H1 (cell line): Measurements from ENCODE around the gene MAPK14. TPM values are rescaled to one million over a fixed set of nuclear protein-coding genes. Genes with fewer than 3 reads are reported as not detected.

Source experiments
- CTCF ChIA-PET: fragments of 300-600 bp; sonication (Branson Sonifier 250); formaldehyde crosslinking; loops from one replicate; lab custom pipeline; 2021; ENCODE audit not compliant: partially characterized antibody; lab: Charles Lee
- POLR2A ChIA-PET: fragments of 300-600 bp; sonication (Branson Sonifier 250); formaldehyde crosslinking; loops from one replicate; lab custom pipeline; 2021; ENCODE audit warnings: inconsistent platforms; ENCODE audit not compliant: partially characterized antibody; lab: Charles Lee
- DNase-seq, 2 experiments: peaks; one replicate each; pipeline versions ENCODE4 v3.0.0 to v3.0.0-alpha.2; 2010 to 2022; ENCODE audit warnings: low spot score in 2 of 2, low read depth in 1 of 2, mixed read lengths in 1 of 2
- FAIRE-seq: peaks from 2 replicates; lab custom pipeline; 2011; peaks lifted over from hg19 to GRCh38; lab: Jason Lieb, UNC
- H2AFZ ChIP-seq: 2 replicates; pipeline ENCODE4 v1.8.1; 2012; ENCODE audit warnings: low read length, inconsistent platforms
- H2AK5ac ChIP-seq: 2 replicates; pipeline ENCODE4 v1.6.1; 2013; ENCODE audit warnings: low read depth, low read length
- H2BK120ac ChIP-seq: replicated peaks from 2 replicates; pipeline ENCODE3; 2013; ENCODE audit warnings: low read depth, low read length, inconsistent platforms
- H2BK12ac ChIP-seq: 2 replicates; pipeline ENCODE4 v1.6.1; 2013; ENCODE audit warnings: low read depth, low read length
- H2BK15ac ChIP-seq: 2 replicates; pipeline ENCODE4 v1.6.1; 2013; ENCODE audit warnings: low read length
- H2BK20ac ChIP-seq: 2 replicates; pipeline ENCODE4 v1.6.1; 2013; ENCODE audit warnings: low read length
- H2BK5ac ChIP-seq: 2 replicates; pipeline ENCODE4 v1.6.1; 2013; ENCODE audit warnings: low read depth, low read length
- H3K14ac ChIP-seq: 2 replicates; pipeline ENCODE4 v1.6.1; 2013; ENCODE audit warnings: inconsistent platforms; ENCODE audit not compliant: insufficient read length
- H3K18ac ChIP-seq: 2 replicates; pipeline ENCODE4 v1.6.1; 2013; ENCODE audit warnings: low read length; ENCODE audit errors: extremely low read depth
- H3K23ac ChIP-seq: 2 replicates; pipeline ENCODE4 v1.6.1; 2013; ENCODE audit warnings: inconsistent platforms; ENCODE audit not compliant: insufficient read length
- H3K23me2 ChIP-seq: 2 replicates; pipeline ENCODE4 v1.6.1; 2013; ENCODE audit warnings: low read depth, low read length
- H3K27ac ChIP-seq: 2 replicates; pipeline ENCODE4 v1.6.1; 2011; ENCODE audit warnings: low read depth, low read length, inconsistent platforms
- H3K27me3 ChIP-seq, 4 experiments: replicated peaks in 1 of 4; 1 replicate in 1 of 4; 2 replicates in 3 of 4; pipeline versions ENCODE4 v1.6.1 to v1.8.1; 2011 to 2013; ENCODE audit warnings: low read length in 3 of 4, mild to moderate bottlenecking in 3 of 4, inconsistent platforms in 2 of 4, mixed read lengths in 2 of 4, moderate library complexity in 1 of 4; ENCODE audit not compliant: control insufficient read depth in 3 of 4, insufficient read depth in 3 of 4; ENCODE audit errors: extremely low read depth in 1 of 4
- H3K36me3 ChIP-seq, 4 experiments: 2 replicates each; pipeline versions ENCODE4 v1.6.1 to v1.8.1; 2011 to 2013; ENCODE audit warnings: mild to moderate bottlenecking in 4 of 4, low read length in 3 of 4, moderate library complexity in 2 of 4, control low read depth in 1 of 4, inconsistent platforms in 1 of 4; ENCODE audit not compliant: insufficient read depth in 4 of 4, control insufficient read depth in 2 of 4
- H3K4ac ChIP-seq: replicated peaks from 2 replicates; pipeline ENCODE3; 2013; ENCODE audit warnings: low read length, low read depth, mixed read lengths, inconsistent platforms; ENCODE audit not compliant: insufficient read length
- H3K4me1 ChIP-seq, 4 experiments: replicated peaks in 1 of 4; 1 replicate in 1 of 4; 2 replicates in 3 of 4; pipeline versions ENCODE4 v1.6.1 to v1.8.1; 2011 to 2013; ENCODE audit warnings: low read length in 3 of 4, inconsistent platforms in 2 of 4, mixed read lengths in 1 of 4; ENCODE audit not compliant: insufficient read depth in 4 of 4, control insufficient read depth in 3 of 4
- H3K4me2 ChIP-seq, 2 experiments: 2 replicates each; pipeline versions ENCODE4 v1.6.1 to v1.8.1; 2011 to 2013; ENCODE audit warnings: low read depth in 2 of 2, low read length in 2 of 2, control low read depth in 1 of 2, inconsistent platforms in 1 of 2, mild to moderate bottlenecking in 1 of 2; ENCODE audit not compliant: insufficient read depth in 1 of 2
- H3K4me3 ChIP-seq, 4 experiments: fragments of 200-600, 300-600 bp in 1 of 4; sonication (generic), shearing (Covaris generic), sonication (Bioruptor Twin) in 1 of 4; 2 replicates each; pipeline versions ENCODE4 v1.5.1 to v1.8.1; 2011 to 2016; ENCODE audit warnings: low read length in 4 of 4, low read depth in 3 of 4, control low read depth in 2 of 4, inconsistent platforms in 2 of 4, mild to moderate bottlenecking in 2 of 4, mixed read lengths in 1 of 4, moderate library complexity in 1 of 4; ENCODE audit not compliant: insufficient read depth in 2 of 4; ENCODE audit errors: extremely low read depth in 1 of 4
- H3K56ac ChIP-seq: replicated peaks from 2 replicates; pipeline ENCODE3; 2013; ENCODE audit warnings: low read depth, mild to moderate bottlenecking, mixed read lengths, low read length, inconsistent platforms; ENCODE audit not compliant: insufficient read length
- H3K79me1 ChIP-seq: 2 replicates; pipeline ENCODE4 v1.6.1; 2013; ENCODE audit warnings: low read depth, low read length, control low read depth
- H3K79me2 ChIP-seq, 2 experiments: 2 replicates each; pipeline versions ENCODE4 v1.6.1 to v1.8.1; 2012 to 2013; ENCODE audit warnings: low read length in 2 of 2, mild to moderate bottlenecking in 2 of 2, inconsistent platforms in 1 of 2; ENCODE audit not compliant: insufficient read depth in 2 of 2, control insufficient read depth in 1 of 2
- H3K9ac ChIP-seq, 4 experiments: replicated peaks in 1 of 4; 1 replicate in 1 of 4; 2 replicates in 3 of 4; pipeline versions ENCODE4 v1.6.1 to v1.8.1; 2011 to 2013; ENCODE audit warnings: low read depth in 3 of 4, low read length in 3 of 4, control low read depth in 2 of 4, mild to moderate bottlenecking in 2 of 4, moderate library complexity in 2 of 4, inconsistent platforms in 1 of 4; ENCODE audit errors: extremely low read depth in 1 of 4
- H3K9me3 ChIP-seq, 2 experiments: 2 replicates each; pipeline versions ENCODE4 v1.6.1 to v1.8.1; 2012 to 2013; ENCODE audit warnings: mild to moderate bottlenecking in 2 of 2, moderate library complexity in 2 of 2, control low read depth in 1 of 2, inconsistent platforms in 1 of 2, low read depth in 1 of 2, low read length in 1 of 2, mixed read lengths in 1 of 2; ENCODE audit not compliant: insufficient read depth in 2 of 2
- H4K20me1 ChIP-seq, 2 experiments: replicated peaks in 1 of 2; 2 replicates each; pipeline versions ENCODE3 to v1.8.1; 2011 to 2013; ENCODE audit warnings: inconsistent platforms in 2 of 2, low read length in 2 of 2, mild to moderate bottlenecking in 1 of 2; ENCODE audit not compliant: insufficient read depth in 2 of 2, control insufficient read depth in 1 of 2
- H4K5ac ChIP-seq: 2 replicates; pipeline ENCODE4 v1.6.1; 2013; ENCODE audit warnings: low read length, low read depth, mixed read lengths, inconsistent platforms; ENCODE audit not compliant: insufficient read length
- H4K8ac ChIP-seq: 2 replicates; pipeline ENCODE4 v1.8.0; 2013; ENCODE audit warnings: mild to moderate bottlenecking, moderate library complexity, low read length, inconsistent platforms; ENCODE audit not compliant: insufficient read depth; ENCODE audit errors: extremely low read depth
- H4K91ac ChIP-seq: replicated peaks from 2 replicates; pipeline ENCODE3; 2013; ENCODE audit warnings: low read length, mixed read lengths, inconsistent platforms; ENCODE audit not compliant: insufficient read length
- ASH2L ChIP-seq: fragments of 200-600, 300-600 bp; sonication (generic); IDR thresholded peaks from one replicate; pipeline ENCODE4 v1.7.1; 2017; ENCODE audit warnings: low read length
- BACH1 ChIP-seq: IDR thresholded peaks from 2 replicates; pipeline ENCODE4 v1.6.1; 2012; ENCODE audit warnings: low read length, improper control_type of control experiment
- CHD1 ChIP-seq: IDR thresholded peaks from 2 replicates; pipeline ENCODE4 v1.6.1; 2012; ENCODE audit warnings: low read depth, low read length, improper control_type of control experiment
- KDM4A ChIP-seq: IDR thresholded peaks from one replicate; pipeline ENCODE4 v1.7.1; 2012; ENCODE audit warnings: low read depth, mild to moderate bottlenecking, moderate library complexity, low read length, inconsistent platforms; ENCODE audit not compliant: severe bottlenecking
- KDM5A ChIP-seq: fragments of 200-600 bp; IDR thresholded peaks from 2 replicates; pipeline ENCODE4 v1.7.1; 2012; ENCODE audit warnings: mild to moderate bottlenecking, low read length, inconsistent platforms, mixed read lengths
- RXRA ChIP-seq: IDR thresholded peaks from 2 replicates; pipeline ENCODE4 v1.6.1; 2011; ENCODE audit warnings: low read depth, mild to moderate bottlenecking, low read length, moderate library complexity; ENCODE audit not compliant: insufficient read depth
- SIX5 ChIP-seq: IDR thresholded peaks from 2 replicates; pipeline ENCODE4 v1.6.1; 2011; ENCODE audit warnings: mild to moderate bottlenecking, low read depth, low read length
- TAF1 ChIP-seq: IDR thresholded peaks from 2 replicates; pipeline ENCODE4 v1.6.1; 2011; ENCODE audit warnings: mild to moderate bottlenecking, low read depth, low read length
- TBP ChIP-seq: IDR thresholded peaks from 2 replicates; pipeline ENCODE4 v1.6.1; 2011; ENCODE audit warnings: low read depth, low read length, improper control_type of control experiment
- WGBS, 2 experiments: shearing (Covaris generic) in 1 of 2; methylation state at CpG; one replicate each; pipeline versions ENCODE4 v1.1.6 to v1.1.7; 2013 to 2015; ENCODE audit warnings: low lambda C conversion rate in 2 of 2, mixed read lengths in 2 of 2, inconsistent platforms in 1 of 2, low coverage in 1 of 2, missing lambda C conversion rate in 1 of 2; ENCODE audit not compliant: insufficient replicate concordance in 2 of 2, insufficient coverage in 1 of 2, insufficient read length in 1 of 2; ENCODE audit errors: extremely low coverage in 1 of 2, missing lambda C conversion rate in 1 of 2; 5-methylcytosine and 5-hydroxymethylcytosine counted together
- polyA plus RNA-seq, 7 experiments: library from polyadenylated mRNA; depleted of rRNA in 3 of 7; stranded (reverse) in 5 of 7; unstranded in 2 of 7; fragments of >200 nt in 5 of 7; fragments of 200-250 nt in 2 of 7; gene quantifications; 1 replicate in 5 of 7; 2 replicates in 1 of 7; 4 replicates in 1 of 7; pipeline versions ENCODE4 v1.2.1 to v1.2.3, GENCODE V29; 2011 to 2013; ENCODE audit warnings: missing spikeins in 2 of 7, mixed read lengths in 2 of 7
- total RNA-seq: library from RNA; stranded (reverse); fragmentation: NEBNext Ultra II Directional; extraction: Animal tissue kit (Norgen Biotek cat#: 25700); gene quantifications from 2 replicates; pipeline ENCODE4 v1.2.1, GENCODE V29; 2021
- TF ChIP-seq, protein P1 (sequence below): IDR thresholded peaks from 2 replicates; pipeline ENCODE4 v1.6.1; 2011; ENCODE audit warnings: low read length, improper control_type of control experiment
- TF ChIP-seq, protein P2 (sequence below): IDR thresholded peaks from 2 replicates; pipeline ENCODE4 v1.6.1; 2011; ENCODE audit warnings: low read depth, mild to moderate bottlenecking, low read length; ENCODE audit not compliant: insufficient read depth

Gene MAPK14
- total and polyA plus RNA-seq, 2 of the 8 experiments (the other 6 are each of a cell fraction or from before 2014, with no cell fraction given) = 18.1 to 39.3 TPM

DNA sequence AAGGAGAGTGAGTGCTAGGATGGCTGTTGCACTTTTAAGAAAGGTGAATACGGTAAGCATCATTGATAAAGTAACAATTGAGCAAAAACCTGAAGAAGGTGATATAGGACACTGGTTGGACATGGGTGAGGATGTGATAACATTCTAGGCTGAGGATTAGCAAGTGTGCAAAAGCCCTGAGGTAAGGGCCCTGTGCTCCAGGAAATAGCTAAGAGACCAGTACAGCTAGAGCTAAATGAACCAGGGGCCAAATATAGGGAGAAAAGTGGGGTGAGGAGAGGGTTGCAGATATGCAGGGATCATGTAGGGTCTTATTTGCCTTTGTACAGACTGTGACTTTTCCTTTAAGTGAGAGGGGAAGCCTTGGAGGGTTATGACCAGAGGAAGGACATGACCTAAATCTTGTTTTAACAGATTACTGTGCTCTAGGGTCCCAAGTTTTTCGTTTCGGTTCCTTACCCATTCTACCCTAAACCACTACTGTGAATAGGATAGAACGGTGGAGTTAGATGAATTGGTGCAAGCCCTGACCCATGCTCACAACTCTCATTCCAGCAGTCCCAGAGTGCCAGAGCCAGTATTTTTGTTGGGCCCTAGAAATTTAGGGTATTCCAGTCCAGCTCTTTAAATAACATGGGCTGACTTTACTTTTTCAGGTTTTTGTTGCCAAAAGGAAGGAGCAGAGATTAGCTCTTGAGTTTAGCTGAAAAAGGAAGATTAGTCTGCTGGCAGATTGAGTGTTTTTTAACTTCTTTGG, 10.7 kb downstream of the MAPK14 start:
- H2BK120ac ChIP-seq = no peak overlapping the region
- H3K23ac ChIP-seq = no peak overlapping the region
- H3K9ac ChIP-seq = no peak overlapping the region
- no peak overlapping the region for H3K4me3 ChIP-seq
- no peaks in the 10 kb centered on the region; a peak in 2 of 7 replicates for H3K4me1 ChIP-seq
- no peaks in the 10 kb centered on the region for H3K27me3 ChIP-seq
- no peak for FAIRE-seq
- H3K14ac ChIP-seq = no peak overlapping the region
- no peak overlapping the region for H3K27ac ChIP-seq
- POLR2A ChIA-PET = interaction anchor here (0.8 to 1.8 kb wide), 4 partner anchors 8 to 119 kb away, joined by 3 to 8 read pairs (median 6); partner anchors contain the start of gene MAPK14
- H3K4ac ChIP-seq = no peak overlapping the region
- H4K91ac ChIP-seq = no peak overlapping the region
- no peak overlapping the region for H2AFZ ChIP-seq
- H3K23me2 ChIP-seq = no peaks in the 10 kb centered on the region
- H2BK12ac ChIP-seq = no peak overlapping the region
- no peak overlapping the region for H2AK5ac ChIP-seq
- no peak overlapping the region for H3K56ac ChIP-seq
- no peak overlapping the region for H2BK5ac ChIP-seq
- no peak overlapping the region for H2BK15ac ChIP-seq
- H3K79me2 ChIP-seq = peaks cover 3 to 91% of the 10 kb centered on the region in 2 experiments; a peak in 3 of 4 replicates
- H4K5ac ChIP-seq = no peak overlapping the region
- H3K4me2 ChIP-seq = no peak overlapping the region
- H3K18ac ChIP-seq = no peak overlapping the region
- 86% methylated on average over 4 of the region's 4 CpGs; no CpG with 5 or more reads in 1 of the 2 experiments for WGBS, 2 experiments
- no peak overlapping the region for H4K8ac ChIP-seq
- H3K79me1 ChIP-seq = peaks cover 3% of the 10 kb centered on the region; the same call in 1 of the 2 replicates
- H4K20me1 ChIP-seq = peaks cover 6 to 17% of the 10 kb centered on the region in 2 experiments
- CTCF ChIA-PET = interaction anchor here (1.1 to 3.1 kb wide), 3 partner anchors 11 to 57 kb away, joined by 3 to 12 read pairs (median 6); partner anchors contain the start of gene MAPK14
- H2BK20ac ChIP-seq = no peak overlapping the region
- no peaks in the 10 kb centered on the region for H3K36me3 ChIP-seq
- H3K9me3 ChIP-seq = no peaks in the 10 kb centered on the region
- DNase-seq = no peak
- TF ChIP-seq BACH1 (no peak), TBP (no peak), ASH2L (no peak), KDM5A (no peak), KDM4A (no peak), RXRA (no peak), SIX5 (no peak), TAF1 (no peak), CHD1 (no peak)
- TF ChIP-seq, protein P1, sequence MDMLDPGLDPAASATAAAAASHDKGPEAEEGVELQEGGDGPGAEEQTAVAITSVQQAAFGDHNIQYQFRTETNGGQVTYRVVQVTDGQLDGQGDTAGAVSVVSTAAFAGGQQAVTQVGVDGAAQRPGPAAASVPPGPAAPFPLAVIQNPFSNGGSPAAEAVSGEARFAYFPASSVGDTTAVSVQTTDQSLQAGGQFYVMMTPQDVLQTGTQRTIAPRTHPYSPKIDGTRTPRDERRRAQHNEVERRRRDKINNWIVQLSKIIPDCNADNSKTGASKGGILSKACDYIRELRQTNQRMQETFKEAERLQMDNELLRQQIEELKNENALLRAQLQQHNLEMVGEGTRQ = no peak
- TF ChIP-seq, protein P2, sequence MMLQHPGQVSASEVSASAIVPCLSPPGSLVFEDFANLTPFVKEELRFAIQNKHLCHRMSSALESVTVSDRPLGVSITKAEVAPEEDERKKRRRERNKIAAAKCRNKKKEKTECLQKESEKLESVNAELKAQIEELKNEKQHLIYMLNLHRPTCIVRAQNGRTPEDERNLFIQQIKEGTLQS = no peak
